GM10847 (cell line): ENCODE data around the gene IL1RAPL1.

Experiments
- POLR2A ChIP-seq: IDR thresholded peaks from 2 replicates; pipeline ENCODE4 v1.6.1; 2011; ENCODE audit not compliant: insufficient read length; ENCODE audit errors: extremely low read depth

Gene IL1RAPL1

GRCh38 chrX:29662101-29662500 is 1074.9 kb downstream of the IL1RAPL1 start:
- no peak for TF ChIP-seq POLR2A

DNA sequence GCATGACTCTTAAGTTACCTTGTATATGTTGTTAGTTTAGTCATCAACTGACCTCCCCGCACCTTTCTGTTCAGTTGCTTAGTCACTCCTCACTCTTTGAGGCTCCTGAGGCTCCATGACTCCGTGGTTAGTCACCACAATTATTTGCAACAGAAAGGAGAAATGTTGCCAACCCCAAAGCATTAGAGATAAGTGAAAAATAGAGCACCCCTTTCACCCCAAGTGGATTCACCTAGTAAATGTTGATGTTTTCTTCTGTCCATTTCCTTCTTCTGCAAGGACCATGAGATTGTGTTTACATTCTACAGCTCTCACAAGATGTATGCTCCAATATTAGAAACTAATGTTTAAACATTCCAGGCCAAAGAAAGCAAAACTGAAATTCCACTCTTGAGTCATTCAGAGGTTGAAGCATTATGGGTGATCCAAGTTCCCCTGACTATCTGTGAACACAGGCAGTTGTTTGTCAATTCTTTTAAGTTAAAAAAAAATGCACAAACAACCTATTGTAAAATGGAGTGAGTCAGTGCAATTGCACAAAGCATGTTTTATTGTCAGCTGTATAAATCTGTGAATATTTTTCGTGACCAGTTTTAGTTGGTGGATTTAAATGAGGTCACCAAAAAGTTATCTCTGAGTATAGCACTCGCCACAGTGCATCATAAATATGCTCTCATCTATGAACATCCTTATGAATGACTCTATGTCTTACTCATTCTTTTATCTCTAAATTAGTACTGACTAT is 1075.7 kb downstream of the IL1RAPL1 start:
- no peak for TF ChIP-seq POLR2A

- TF ChIP-seq POLR2A: no peak
These were observed 1078.3 kb downstream of the IL1RAPL1 start for GRCh38 chrX:29665532-29665931.

GRCh38 chrX:29666366-29666765 is 1079.1 kb downstream of the IL1RAPL1 start:
- no peak for TF ChIP-seq POLR2A

DNA sequence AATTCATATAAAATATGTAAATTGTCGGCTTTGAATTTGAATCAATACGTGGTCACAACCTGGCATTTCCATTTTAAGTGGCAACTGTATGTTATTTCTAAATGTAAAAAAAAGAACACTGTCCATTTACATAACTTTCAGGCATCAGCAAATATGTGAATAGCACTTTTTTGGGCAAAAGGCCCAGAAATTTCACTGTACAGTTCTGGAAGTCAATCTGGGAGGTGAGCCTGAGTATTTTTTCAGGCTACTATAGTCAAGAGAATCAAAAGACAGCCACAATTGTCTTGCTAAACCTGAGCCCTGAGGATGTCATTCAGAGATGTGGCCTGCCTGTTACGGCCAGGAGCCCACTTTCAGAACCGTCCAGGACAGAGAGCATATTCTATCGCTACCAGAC is 1084.2 kb downstream of the IL1RAPL1 start:
- no peak for TF ChIP-seq POLR2A

DNA sequence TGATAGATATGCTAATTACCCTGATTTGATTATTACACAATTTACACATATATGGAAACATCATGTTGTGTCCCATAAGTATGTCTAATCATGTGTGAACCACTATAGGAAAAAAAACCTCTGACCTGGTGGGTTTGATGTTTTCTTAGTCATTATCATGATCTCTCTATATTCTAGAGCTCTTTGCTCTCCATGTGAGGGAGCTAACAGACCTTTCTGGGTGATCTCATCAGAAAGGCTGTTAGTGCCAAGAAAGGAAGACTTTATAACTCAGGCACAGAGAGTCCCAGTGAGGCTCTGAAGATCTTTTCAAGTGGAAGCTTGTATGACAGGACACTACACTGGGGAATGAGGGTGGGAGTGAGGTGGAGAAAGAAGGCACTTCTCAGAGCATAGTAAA is 1100.4 kb downstream of the IL1RAPL1 start:
- TF ChIP-seq POLR2A: no peak

DNA sequence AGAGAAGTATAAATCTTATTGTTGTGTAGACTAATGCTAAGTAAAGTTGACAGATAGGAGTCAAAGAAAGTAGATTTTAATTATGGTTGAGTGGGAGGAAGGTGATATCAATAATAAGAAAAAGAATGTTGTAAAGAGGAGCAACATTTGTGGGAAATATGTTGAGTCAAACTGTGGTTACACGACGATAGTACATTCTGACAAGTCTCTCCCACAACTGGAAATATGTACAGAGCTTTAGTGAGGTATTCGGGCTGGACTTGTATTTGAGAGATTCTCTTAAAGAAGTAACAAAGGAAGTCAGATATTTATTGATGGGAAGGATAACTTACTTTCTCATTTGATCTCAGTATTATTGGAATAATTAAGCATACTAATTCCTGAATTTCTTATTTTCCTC is 1102.8 kb downstream of the IL1RAPL1 start:
- TF ChIP-seq POLR2A: no peak

DNA sequence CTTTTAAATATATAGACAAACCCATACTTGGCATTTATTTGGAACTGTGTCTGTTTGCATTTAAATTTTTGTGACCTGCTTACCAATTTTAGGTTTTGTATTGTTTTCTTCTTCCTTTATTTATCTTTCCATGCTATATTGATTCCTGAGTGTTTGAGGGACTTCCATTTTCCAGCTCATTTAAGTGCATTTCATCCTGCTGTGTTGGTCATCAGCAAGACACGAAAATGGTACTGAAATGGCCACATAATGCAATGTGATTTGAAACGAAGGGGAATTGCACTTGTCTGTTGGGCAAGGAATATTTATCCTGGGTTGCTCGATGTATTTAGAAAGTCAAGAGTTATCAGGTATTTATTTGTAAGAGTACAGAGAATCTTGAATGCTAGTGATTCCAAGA is 1103.8 kb downstream of the IL1RAPL1 start:
- no peak for TF ChIP-seq POLR2A

GRCh38 chrX:29693912-29694311 is 1106.7 kb downstream of the IL1RAPL1 start:
- TF ChIP-seq POLR2A: no peak

DNA sequence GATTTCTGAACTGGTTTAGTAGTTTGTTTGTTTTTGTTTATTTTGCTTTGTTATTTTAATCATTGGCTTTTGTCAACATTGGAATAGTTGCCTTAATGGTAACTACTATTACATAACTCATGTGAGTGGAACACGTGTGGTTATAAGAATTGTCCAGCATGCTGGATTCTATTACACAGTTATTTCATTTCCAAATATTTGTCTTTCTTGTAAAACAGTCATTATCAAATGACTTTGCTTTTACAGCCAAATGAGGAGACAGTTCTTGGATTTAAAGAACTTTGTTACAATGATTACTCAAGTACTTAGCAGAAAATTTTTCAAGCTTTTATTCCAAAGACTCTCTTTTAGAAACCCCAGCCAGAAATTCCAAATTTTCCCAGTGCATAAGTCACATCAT is 1112.0 kb downstream of the IL1RAPL1 start:
- TF ChIP-seq POLR2A: no peak

GRCh38 chrX:29707088-29707487 is 1119.8 kb downstream of the IL1RAPL1 start:
- TF ChIP-seq POLR2A: no peak

DNA sequence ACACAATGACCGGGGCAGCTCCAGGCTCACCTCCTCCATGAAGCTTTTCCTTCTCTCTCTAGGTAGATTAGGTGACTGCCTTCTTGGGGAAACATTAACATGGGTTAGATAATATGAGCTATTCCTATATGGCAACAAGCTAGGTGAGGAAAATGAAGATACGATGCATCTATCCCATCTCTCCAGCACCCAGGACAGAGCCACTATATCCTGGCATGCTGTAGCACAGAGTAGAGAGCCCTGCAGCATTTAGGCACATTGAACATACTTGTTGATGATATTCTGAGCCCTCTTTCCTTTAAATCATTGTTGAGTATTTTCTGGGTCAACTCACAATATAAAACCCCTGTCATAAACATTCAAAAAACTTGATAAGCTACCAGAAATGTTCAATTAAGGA is 1133.9 kb downstream of the IL1RAPL1 start:
- TF ChIP-seq POLR2A: no peak

- no peak for TF ChIP-seq POLR2A
These were observed 1137.1 kb downstream of the IL1RAPL1 start for GRCh38 chrX:29724316-29724715.

DNA sequence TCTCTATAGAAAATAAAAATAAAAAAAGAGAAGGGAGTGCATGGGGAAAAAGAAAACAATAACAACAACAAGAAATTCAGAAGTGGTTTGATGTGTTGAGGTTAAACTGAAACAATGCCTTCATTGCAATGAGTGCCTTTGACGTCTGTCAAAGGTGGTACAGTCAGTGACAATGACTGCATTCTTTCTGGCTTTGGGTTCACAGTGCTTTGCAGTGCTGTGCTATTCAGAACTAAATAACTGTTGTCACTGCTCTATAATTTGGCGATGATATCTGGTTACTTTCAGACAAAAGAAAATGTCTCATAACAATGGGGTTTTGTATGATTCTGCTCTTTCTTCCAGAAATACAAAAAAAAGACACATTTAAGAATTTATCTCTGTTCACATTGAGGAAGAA is 1139.6 kb downstream of the IL1RAPL1 start:
- TF ChIP-seq POLR2A: no peak

- no peak for TF ChIP-seq POLR2A
These were observed 1141.4 kb downstream of the IL1RAPL1 start for GRCh38 chrX:29728639-29729038.

DNA sequence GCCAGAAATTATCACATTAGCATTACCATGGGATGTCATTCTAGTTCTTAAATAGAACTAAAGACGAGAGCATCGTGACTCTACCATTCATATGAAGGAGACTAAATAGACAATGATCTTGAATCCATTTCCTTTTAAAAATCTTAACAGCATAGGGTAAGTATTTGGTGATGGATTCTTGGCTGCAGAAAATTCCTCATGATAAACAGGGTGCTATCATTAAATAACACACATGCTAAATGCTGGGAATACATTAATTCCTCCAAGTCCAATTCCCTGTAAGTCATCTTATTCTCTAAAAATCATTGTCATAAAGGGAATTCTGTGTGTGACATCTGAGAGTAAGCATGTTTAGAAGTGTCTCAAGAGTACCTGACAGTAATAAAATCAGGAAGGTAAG is 1157.7 kb downstream of the IL1RAPL1 start:
- no peak for TF ChIP-seq POLR2A

DNA sequence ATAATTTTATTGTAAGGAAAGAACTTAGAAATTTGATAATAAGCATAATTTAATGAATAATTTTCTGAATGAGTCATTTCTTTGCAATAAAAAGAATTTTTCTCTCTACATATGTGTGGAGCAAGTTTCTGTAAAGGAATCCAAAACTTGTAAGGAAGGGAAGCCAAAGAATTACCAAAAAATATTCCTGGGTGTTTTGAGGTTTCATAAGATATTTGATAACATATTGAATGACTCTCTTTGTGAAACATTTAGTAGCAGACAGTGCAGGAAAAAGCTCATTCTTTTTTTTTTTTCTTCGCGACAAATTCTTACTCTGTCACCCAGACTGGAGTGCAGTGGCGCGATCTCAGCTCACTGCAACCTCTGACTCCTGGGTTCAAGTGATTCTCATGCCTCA is 1159.1 kb downstream of the IL1RAPL1 start:
- TF ChIP-seq POLR2A: no peak
